GM23338 (cell line): ENCODE results near the gene ETFBKMT. TPM values are rescaled to one million over a fixed set of nuclear protein-coding genes. Genes with fewer than 3 reads are reported as not detected.

Experiments used
- ATAC-seq: fragments of 200-7000 bp; cut with Tn5 transposase; 3 replicates; pipeline ENCODE4 v1.9.1; 2020
- DNase-seq: peaks from one replicate; pipeline ENCODE4 v3.0.0-alpha.2; 2015; ENCODE audit warnings: low spot score
- H2AFZ ChIP-seq: fragments of 200-600 bp; sonication (generic); 2 replicates; pipeline ENCODE4 v1.8.0; 2016; ENCODE audit warnings: antibody characterized with exemption, mild to moderate bottlenecking, moderate library complexity
- H3F3A ChIP-seq: fragments of 200-600 bp; sonication (generic); replicated peaks from 2 replicates; pipeline ENCODE4 v1.8.0; 2017; ENCODE audit warnings: antibody characterized with exemption, mixed run types, low read depth
- H3K27ac ChIP-seq: fragments of 200-600 bp; sonication (generic); 2 replicates; pipeline ENCODE4 v1.6.1; 2016; ENCODE audit warnings: low read depth
- H3K27me3 ChIP-seq: fragments of 200-600 bp; sonication (generic); 2 replicates; pipeline ENCODE4 v1.8.0; 2016; ENCODE audit warnings: mild to moderate bottlenecking, mixed run types, moderate library complexity; ENCODE audit not compliant: insufficient read depth
- H3K36me3 ChIP-seq: fragments of 200-600 bp; sonication (generic); 2 replicates; pipeline ENCODE4 v1.8.0; 2016; ENCODE audit warnings: mild to moderate bottlenecking; ENCODE audit not compliant: insufficient read depth
- H3K4me1 ChIP-seq: fragments of 200-600 bp; sonication (generic); 2 replicates; pipeline ENCODE4 v1.8.0; 2016; ENCODE audit warnings: mild to moderate bottlenecking, moderate library complexity; ENCODE audit not compliant: insufficient read depth
- H3K4me2 ChIP-seq: fragments of 200-600 bp; sonication (generic); 2 replicates; pipeline ENCODE4 v1.7.1; 2017; ENCODE audit warnings: mixed run types
- H3K4me3 ChIP-seq: fragments of 200-600 bp; sonication (generic); 2 replicates; pipeline ENCODE4 v1.6.1; 2016; ENCODE audit warnings: mixed run types
- H3K79me2 ChIP-seq: fragments of 200-600 bp; sonication (generic); replicated peaks from 2 replicates; pipeline ENCODE4 v1.8.0; 2017; ENCODE audit warnings: mild to moderate bottlenecking; ENCODE audit not compliant: insufficient read depth
- H3K9me2 ChIP-seq: fragments of 200-600 bp; sonication (generic); 2 replicates; pipeline ENCODE4 v1.8.0; 2017; ENCODE audit not compliant: insufficient read depth
- H4K20me1 ChIP-seq: fragments of 200-600 bp; sonication (generic); replicated peaks from 2 replicates; pipeline ENCODE4 v1.8.0; 2017; ENCODE audit warnings: mild to moderate bottlenecking; ENCODE audit not compliant: insufficient read depth
- H3K27ac Mint-ChIP-seq: 2 replicates; pipeline ENCODE4 v1.8.0; 2020; ENCODE audit warnings: inconsistent platforms, mild to moderate bottlenecking, moderate library complexity, mixed read lengths
- H3K27me3 Mint-ChIP-seq: 3 replicates; pipeline ENCODE4 v1.8.0; 2022; ENCODE audit warnings: low read depth, mild to moderate bottlenecking, moderate library complexity, mixed read lengths, inconsistent platforms; ENCODE audit not compliant: insufficient read depth, poor library complexity
- H3K36me3 Mint-ChIP-seq: 3 replicates; pipeline ENCODE4 v1.8.0; 2021; ENCODE audit warnings: low read depth, mild to moderate bottlenecking, inconsistent platforms, moderate library complexity, mixed read lengths
- H3K4me1 Mint-ChIP-seq: 3 replicates; pipeline ENCODE4 v1.8.0; 2020; ENCODE audit warnings: mild to moderate bottlenecking, inconsistent platforms, mixed read lengths
- H3K4me3 Mint-ChIP-seq: 3 replicates; pipeline ENCODE4 v1.8.0; 2021; ENCODE audit warnings: moderate library complexity, mild to moderate bottlenecking, inconsistent platforms, mixed read lengths
- H3K9me3 Mint-ChIP-seq: 3 replicates; pipeline ENCODE4 v1.8.0; 2020; ENCODE audit warnings: moderate library complexity, mild to moderate bottlenecking, inconsistent platforms, mixed read lengths
- CREB1 ChIP-seq: fragments of 250-450 bp; sonication (Bioruptor Pico); IDR thresholded peaks from 2 replicates; pipeline ENCODE4 v1.5.0; 2020; ENCODE audit warnings: low read depth, mild to moderate bottlenecking, moderate library complexity
- ETS1 ChIP-seq: IDR thresholded peaks from 2 replicates; pipeline ENCODE4 v1.6.1; 2016; ENCODE audit warnings: antibody characterized with exemption
- EZH2phosphoT487 ChIP-seq: fragments of 200-600 bp; sonication (generic); IDR thresholded peaks from one replicate; pipeline ENCODE4 v1.8.1; 2018; ENCODE audit warnings: antibody characterized with exemption; ENCODE audit not compliant: unreplicated experiment
- JUNB ChIP-seq: IDR thresholded peaks from one replicate; pipeline ENCODE4 v1.6.1; 2016; ENCODE audit warnings: antibody characterized with exemption; ENCODE audit not compliant: unreplicated experiment
- NANOG ChIP-seq: IDR thresholded peaks from 2 replicates; pipeline ENCODE4 v1.6.1; 2016; ENCODE audit warnings: antibody characterized with exemption, borderline replicate concordance
- POLR2AphosphoS5 ChIP-seq: IDR thresholded peaks from 2 replicates; pipeline ENCODE4 v1.6.1; 2016; ENCODE audit warnings: antibody characterized with exemption, low read depth
- ZNF114 ChIP-seq: fragments of 250-450 bp; sonication (Bioruptor Pico); IDR thresholded peaks from 2 replicates; pipeline ENCODE4 v1.5.0; 2020; ENCODE audit warnings: mild to moderate bottlenecking, moderate library complexity
- ZNF462 ChIP-seq: fragments of 250-450 bp; sonication (Bioruptor Pico); IDR thresholded peaks from 2 replicates; pipeline ENCODE4 v1.5.0; 2020; ENCODE audit warnings: mild to moderate bottlenecking, moderate library complexity
- polyA plus RNA-seq: library from polyadenylated mRNA; unstranded; fragments of >200 nt; fragmentation: Nextera tagmentation; extraction: Ambion mirVana; gene quantifications from 2 replicates; pipeline ENCODE4 v1.2.1, GENCODE V29; 2016
- total RNA-seq: library from RNA; depleted of rRNA; stranded (reverse); fragments of >200 nt; shearing (Covaris generic); gene quantifications from 2 replicates; pipeline ENCODE4 v1.2.3, GENCODE V29; 2014
- TF ChIP-seq, protein P1 (sequence below), 2 experiments: fragments of 200-600 bp in 1 of 2; sonication (generic) in 1 of 2; conservative IDR thresholded peaks; 2 replicates each; pipeline versions ENCODE4 v1.5.1 to v1.6.1; 2016 to 2017; ENCODE audit warnings: antibody characterized with exemption in 2 of 2, low read depth in 2 of 2, mild to moderate bottlenecking in 2 of 2, moderate library complexity in 1 of 2
- TF ChIP-seq, protein P2 (sequence below): IDR thresholded peaks from one replicate; pipeline ENCODE4 v1.6.1; 2018; ENCODE audit warnings: antibody characterized with exemption; ENCODE audit not compliant: unreplicated experiment

Gene ETFBKMT
- total and polyA plus RNA-seq, 2 experiments from 2014 or later = 0.79 to 3.2 TPM

GRCh38 chr12:31714406-31715271 lies 55.2 kb downstream of the ETFBKMT start:
- Mint-ChIP-seq H3K9me3 (peaks cover 7% of the 10 kb centered on the region; the same call in 1 of the 3 replicates), H3K4me3 (no peak overlapping the region), H3K27me3 (peaks cover 1% of the 10 kb centered on the region), H3K4me1 (peaks cover 10% of the 10 kb centered on the region), H3K36me3 (peaks cover 21% of the 10 kb centered on the region; the same call in 2 of the 3 replicates), H3K27ac (no peak overlapping the region)
- no peaks in the 10 kb centered on the region; the same call in 1 of the 2 replicates for H3K9me2 ChIP-seq
- H2AFZ ChIP-seq = no peak overlapping the region
- ATAC-seq = no peak
- H3K36me3 ChIP-seq = no peaks in the 10 kb centered on the region
- DNase-seq = no peak
- H3K4me2 ChIP-seq = no peak overlapping the region
- TF ChIP-seq, protein P1, sequence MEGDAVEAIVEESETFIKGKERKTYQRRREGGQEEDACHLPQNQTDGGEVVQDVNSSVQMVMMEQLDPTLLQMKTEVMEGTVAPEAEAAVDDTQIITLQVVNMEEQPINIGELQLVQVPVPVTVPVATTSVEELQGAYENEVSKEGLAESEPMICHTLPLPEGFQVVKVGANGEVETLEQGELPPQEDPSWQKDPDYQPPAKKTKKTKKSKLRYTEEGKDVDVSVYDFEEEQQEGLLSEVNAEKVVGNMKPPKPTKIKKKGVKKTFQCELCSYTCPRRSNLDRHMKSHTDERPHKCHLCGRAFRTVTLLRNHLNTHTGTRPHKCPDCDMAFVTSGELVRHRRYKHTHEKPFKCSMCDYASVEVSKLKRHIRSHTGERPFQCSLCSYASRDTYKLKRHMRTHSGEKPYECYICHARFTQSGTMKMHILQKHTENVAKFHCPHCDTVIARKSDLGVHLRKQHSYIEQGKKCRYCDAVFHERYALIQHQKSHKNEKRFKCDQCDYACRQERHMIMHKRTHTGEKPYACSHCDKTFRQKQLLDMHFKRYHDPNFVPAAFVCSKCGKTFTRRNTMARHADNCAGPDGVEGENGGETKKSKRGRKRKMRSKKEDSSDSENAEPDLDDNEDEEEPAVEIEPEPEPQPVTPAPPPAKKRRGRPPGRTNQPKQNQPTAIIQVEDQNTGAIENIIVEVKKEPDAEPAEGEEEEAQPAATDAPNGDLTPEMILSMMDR (conservative IDR thresholded peaks at IDR 0.05; ENCODE audit: low read depth in 2 of 2) = no peak
- TF ChIP-seq JUNB (no peak), POLR2AphosphoS5 (no peak), EZH2phosphoT487 (no peak), ETS1 (no peak), ZNF114 (CRISPR knock-in tag) (no peak), ZNF462 (CRISPR knock-in tag) (no peak), NANOG (no peak), CREB1 (CRISPR knock-in tag) (no peak)
- TF ChIP-seq, protein P2, sequence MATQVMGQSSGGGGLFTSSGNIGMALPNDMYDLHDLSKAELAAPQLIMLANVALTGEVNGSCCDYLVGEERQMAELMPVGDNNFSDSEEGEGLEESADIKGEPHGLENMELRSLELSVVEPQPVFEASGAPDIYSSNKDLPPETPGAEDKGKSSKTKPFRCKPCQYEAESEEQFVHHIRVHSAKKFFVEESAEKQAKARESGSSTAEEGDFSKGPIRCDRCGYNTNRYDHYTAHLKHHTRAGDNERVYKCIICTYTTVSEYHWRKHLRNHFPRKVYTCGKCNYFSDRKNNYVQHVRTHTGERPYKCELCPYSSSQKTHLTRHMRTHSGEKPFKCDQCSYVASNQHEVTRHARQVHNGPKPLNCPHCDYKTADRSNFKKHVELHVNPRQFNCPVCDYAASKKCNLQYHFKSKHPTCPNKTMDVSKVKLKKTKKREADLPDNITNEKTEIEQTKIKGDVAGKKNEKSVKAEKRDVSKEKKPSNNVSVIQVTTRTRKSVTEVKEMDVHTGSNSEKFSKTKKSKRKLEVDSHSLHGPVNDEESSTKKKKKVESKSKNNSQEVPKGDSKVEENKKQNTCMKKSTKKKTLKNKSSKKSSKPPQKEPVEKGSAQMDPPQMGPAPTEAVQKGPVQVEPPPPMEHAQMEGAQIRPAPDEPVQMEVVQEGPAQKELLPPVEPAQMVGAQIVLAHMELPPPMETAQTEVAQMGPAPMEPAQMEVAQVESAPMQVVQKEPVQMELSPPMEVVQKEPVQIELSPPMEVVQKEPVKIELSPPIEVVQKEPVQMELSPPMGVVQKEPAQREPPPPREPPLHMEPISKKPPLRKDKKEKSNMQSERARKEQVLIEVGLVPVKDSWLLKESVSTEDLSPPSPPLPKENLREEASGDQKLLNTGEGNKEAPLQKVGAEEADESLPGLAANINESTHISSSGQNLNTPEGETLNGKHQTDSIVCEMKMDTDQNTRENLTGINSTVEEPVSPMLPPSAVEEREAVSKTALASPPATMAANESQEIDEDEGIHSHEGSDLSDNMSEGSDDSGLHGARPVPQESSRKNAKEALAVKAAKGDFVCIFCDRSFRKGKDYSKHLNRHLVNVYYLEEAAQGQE = no peak
- no peak overlapping the region for H3K27ac ChIP-seq
- no peaks in the 10 kb centered on the region for H3K79me2 ChIP-seq
- no peaks in the 10 kb centered on the region for H3K27me3 ChIP-seq
- H3K4me1 ChIP-seq = peaks cover 9% of the 10 kb centered on the region
- H3K4me3 ChIP-seq = no peak overlapping the region
- H4K20me1 ChIP-seq = no peaks in the 10 kb centered on the region
- no peaks in the 10 kb centered on the region for H3F3A ChIP-seq
